H1 (cell line): ENCODE data around the gene TPPP2. TPM values are rescaled to one million over a fixed set of nuclear protein-coding genes. Genes with fewer than 3 reads are reported as not detected.

Source experiments
- CTCF ChIA-PET: fragments of 300-600 bp; sonication (Branson Sonifier 250); formaldehyde crosslinking; loops from one replicate; lab custom pipeline; 2021; ENCODE audit not compliant: partially characterized antibody; lab: Charles Lee
- POLR2A ChIA-PET: fragments of 300-600 bp; sonication (Branson Sonifier 250); formaldehyde crosslinking; loops from one replicate; lab custom pipeline; 2021; ENCODE audit warnings: inconsistent platforms; ENCODE audit not compliant: partially characterized antibody; lab: Charles Lee
- DNase-seq, 2 experiments: peaks; one replicate each; pipeline versions ENCODE4 v3.0.0 to v3.0.0-alpha.2; 2010 to 2022; ENCODE audit warnings: low spot score in 2 of 2, low read depth in 1 of 2, mixed read lengths in 1 of 2
- FAIRE-seq: peaks from 2 replicates; lab custom pipeline; 2011; peaks lifted over from hg19 to GRCh38; lab: Jason Lieb, UNC
- H2AFZ ChIP-seq: 2 replicates; pipeline ENCODE4 v1.8.1; 2012; ENCODE audit warnings: low read length, inconsistent platforms
- H2AK5ac ChIP-seq: 2 replicates; pipeline ENCODE4 v1.6.1; 2013; ENCODE audit warnings: low read depth, low read length
- H2BK120ac ChIP-seq: replicated peaks from 2 replicates; pipeline ENCODE3; 2013; ENCODE audit warnings: low read depth, low read length, inconsistent platforms
- H2BK12ac ChIP-seq: 2 replicates; pipeline ENCODE4 v1.6.1; 2013; ENCODE audit warnings: low read depth, low read length
- H2BK15ac ChIP-seq: 2 replicates; pipeline ENCODE4 v1.6.1; 2013; ENCODE audit warnings: low read length
- H2BK20ac ChIP-seq: 2 replicates; pipeline ENCODE4 v1.6.1; 2013; ENCODE audit warnings: low read length
- H2BK5ac ChIP-seq: 2 replicates; pipeline ENCODE4 v1.6.1; 2013; ENCODE audit warnings: low read depth, low read length
- H3K14ac ChIP-seq: 2 replicates; pipeline ENCODE4 v1.6.1; 2013; ENCODE audit warnings: inconsistent platforms; ENCODE audit not compliant: insufficient read length
- H3K18ac ChIP-seq: 2 replicates; pipeline ENCODE4 v1.6.1; 2013; ENCODE audit warnings: low read length; ENCODE audit errors: extremely low read depth
- H3K23ac ChIP-seq: 2 replicates; pipeline ENCODE4 v1.6.1; 2013; ENCODE audit warnings: inconsistent platforms; ENCODE audit not compliant: insufficient read length
- H3K23me2 ChIP-seq: 2 replicates; pipeline ENCODE4 v1.6.1; 2013; ENCODE audit warnings: low read depth, low read length
- H3K27ac ChIP-seq: 2 replicates; pipeline ENCODE4 v1.6.1; 2011; ENCODE audit warnings: low read depth, low read length, inconsistent platforms
- H3K27me3 ChIP-seq, 4 experiments: replicated peaks in 1 of 4; 1 replicate in 1 of 4; 2 replicates in 3 of 4; pipeline versions ENCODE4 v1.6.1 to v1.8.1; 2011 to 2013; ENCODE audit warnings: low read length in 3 of 4, mild to moderate bottlenecking in 3 of 4, inconsistent platforms in 2 of 4, mixed read lengths in 2 of 4, moderate library complexity in 1 of 4; ENCODE audit not compliant: control insufficient read depth in 3 of 4, insufficient read depth in 3 of 4; ENCODE audit errors: extremely low read depth in 1 of 4
- H3K36me3 ChIP-seq, 4 experiments: 2 replicates each; pipeline versions ENCODE4 v1.6.1 to v1.8.1; 2011 to 2013; ENCODE audit warnings: mild to moderate bottlenecking in 4 of 4, low read length in 3 of 4, moderate library complexity in 2 of 4, control low read depth in 1 of 4, inconsistent platforms in 1 of 4; ENCODE audit not compliant: insufficient read depth in 4 of 4, control insufficient read depth in 2 of 4
- H3K4ac ChIP-seq: replicated peaks from 2 replicates; pipeline ENCODE3; 2013; ENCODE audit warnings: low read length, low read depth, mixed read lengths, inconsistent platforms; ENCODE audit not compliant: insufficient read length
- H3K4me1 ChIP-seq, 4 experiments: replicated peaks in 1 of 4; 1 replicate in 1 of 4; 2 replicates in 3 of 4; pipeline versions ENCODE4 v1.6.1 to v1.8.1; 2011 to 2013; ENCODE audit warnings: low read length in 3 of 4, inconsistent platforms in 2 of 4, mixed read lengths in 1 of 4; ENCODE audit not compliant: insufficient read depth in 4 of 4, control insufficient read depth in 3 of 4
- H3K4me2 ChIP-seq, 2 experiments: 2 replicates each; pipeline versions ENCODE4 v1.6.1 to v1.8.1; 2011 to 2013; ENCODE audit warnings: low read depth in 2 of 2, low read length in 2 of 2, control low read depth in 1 of 2, inconsistent platforms in 1 of 2, mild to moderate bottlenecking in 1 of 2; ENCODE audit not compliant: insufficient read depth in 1 of 2
- H3K4me3 ChIP-seq, 4 experiments: fragments of 200-600, 300-600 bp in 1 of 4; sonication (generic), shearing (Covaris generic), sonication (Bioruptor Twin) in 1 of 4; 2 replicates each; pipeline versions ENCODE4 v1.5.1 to v1.8.1; 2011 to 2016; ENCODE audit warnings: low read length in 4 of 4, low read depth in 3 of 4, control low read depth in 2 of 4, inconsistent platforms in 2 of 4, mild to moderate bottlenecking in 2 of 4, mixed read lengths in 1 of 4, moderate library complexity in 1 of 4; ENCODE audit not compliant: insufficient read depth in 2 of 4; ENCODE audit errors: extremely low read depth in 1 of 4
- H3K56ac ChIP-seq: replicated peaks from 2 replicates; pipeline ENCODE3; 2013; ENCODE audit warnings: low read depth, mild to moderate bottlenecking, mixed read lengths, low read length, inconsistent platforms; ENCODE audit not compliant: insufficient read length
- H3K79me1 ChIP-seq: 2 replicates; pipeline ENCODE4 v1.6.1; 2013; ENCODE audit warnings: low read depth, low read length, control low read depth
- H3K79me2 ChIP-seq, 2 experiments: 2 replicates each; pipeline versions ENCODE4 v1.6.1 to v1.8.1; 2012 to 2013; ENCODE audit warnings: low read length in 2 of 2, mild to moderate bottlenecking in 2 of 2, inconsistent platforms in 1 of 2; ENCODE audit not compliant: insufficient read depth in 2 of 2, control insufficient read depth in 1 of 2
- H3K9ac ChIP-seq, 4 experiments: replicated peaks in 1 of 4; 1 replicate in 1 of 4; 2 replicates in 3 of 4; pipeline versions ENCODE4 v1.6.1 to v1.8.1; 2011 to 2013; ENCODE audit warnings: low read depth in 3 of 4, low read length in 3 of 4, control low read depth in 2 of 4, mild to moderate bottlenecking in 2 of 4, moderate library complexity in 2 of 4, inconsistent platforms in 1 of 4; ENCODE audit errors: extremely low read depth in 1 of 4
- H3K9me3 ChIP-seq, 2 experiments: 2 replicates each; pipeline versions ENCODE4 v1.6.1 to v1.8.1; 2012 to 2013; ENCODE audit warnings: mild to moderate bottlenecking in 2 of 2, moderate library complexity in 2 of 2, control low read depth in 1 of 2, inconsistent platforms in 1 of 2, low read depth in 1 of 2, low read length in 1 of 2, mixed read lengths in 1 of 2; ENCODE audit not compliant: insufficient read depth in 2 of 2
- H4K20me1 ChIP-seq, 2 experiments: replicated peaks in 1 of 2; 2 replicates each; pipeline versions ENCODE3 to v1.8.1; 2011 to 2013; ENCODE audit warnings: inconsistent platforms in 2 of 2, low read length in 2 of 2, mild to moderate bottlenecking in 1 of 2; ENCODE audit not compliant: insufficient read depth in 2 of 2, control insufficient read depth in 1 of 2
- H4K5ac ChIP-seq: 2 replicates; pipeline ENCODE4 v1.6.1; 2013; ENCODE audit warnings: low read length, low read depth, mixed read lengths, inconsistent platforms; ENCODE audit not compliant: insufficient read length
- H4K8ac ChIP-seq: 2 replicates; pipeline ENCODE4 v1.8.0; 2013; ENCODE audit warnings: mild to moderate bottlenecking, moderate library complexity, low read length, inconsistent platforms; ENCODE audit not compliant: insufficient read depth; ENCODE audit errors: extremely low read depth
- H4K91ac ChIP-seq: replicated peaks from 2 replicates; pipeline ENCODE3; 2013; ENCODE audit warnings: low read length, mixed read lengths, inconsistent platforms; ENCODE audit not compliant: insufficient read length
- CBX5 ChIP-seq: fragments of 300-800, 300-1000 bp; sonication (generic); IDR thresholded peaks from 2 replicates; pipeline ENCODE4 v1.7.1; 2016; ENCODE audit warnings: antibody characterized with exemption, low read length, low read depth
- GTF2F1 ChIP-seq: IDR thresholded peaks from 2 replicates; pipeline ENCODE4 v1.6.1; 2012; ENCODE audit warnings: low read depth, low read length, improper control_type of control experiment, borderline replicate concordance
- KDM5A ChIP-seq: fragments of 200-600 bp; IDR thresholded peaks from 2 replicates; pipeline ENCODE4 v1.7.1; 2012; ENCODE audit warnings: mild to moderate bottlenecking, low read length, inconsistent platforms, mixed read lengths
- NANOG ChIP-seq: IDR thresholded peaks from 2 replicates; pipeline ENCODE4 v1.6.1; 2011; ENCODE audit warnings: low read length, low read depth, mild to moderate bottlenecking, inconsistent platforms; ENCODE audit not compliant: insufficient read depth, poor library complexity, severe bottlenecking
- POLR2AphosphoS5 ChIP-seq: IDR thresholded peaks from 2 replicates; pipeline ENCODE4 v1.6.1; 2011; ENCODE audit warnings: low read depth, low read length
- SAP30 ChIP-seq: fragments of 300-600 bp; sonication (generic); IDR thresholded peaks from 2 replicates; pipeline ENCODE4 v1.7.1; 2012; ENCODE audit warnings: low read length, moderate library complexity, mild to moderate bottlenecking, inconsistent platforms; ENCODE audit not compliant: insufficient read depth, insufficient replicate concordance
- SIN3A ChIP-seq, 2 experiments: IDR thresholded peaks in 1 of 2; conservative IDR thresholded peaks in 1 of 2; 2 replicates each; pipeline ENCODE4 v1.6.1; 2011 to 2012; ENCODE audit warnings: low read length in 2 of 2, improper control_type of control experiment in 1 of 2, low read depth in 1 of 2, mild to moderate bottlenecking in 1 of 2
- WGBS, 2 experiments: shearing (Covaris generic) in 1 of 2; methylation state at CpG; one replicate each; pipeline versions ENCODE4 v1.1.6 to v1.1.7; 2013 to 2015; ENCODE audit warnings: low lambda C conversion rate in 2 of 2, mixed read lengths in 2 of 2, inconsistent platforms in 1 of 2, low coverage in 1 of 2, missing lambda C conversion rate in 1 of 2; ENCODE audit not compliant: insufficient replicate concordance in 2 of 2, insufficient coverage in 1 of 2, insufficient read length in 1 of 2; ENCODE audit errors: extremely low coverage in 1 of 2, missing lambda C conversion rate in 1 of 2; 5-methylcytosine and 5-hydroxymethylcytosine counted together
- polyA plus RNA-seq, 7 experiments: library from polyadenylated mRNA; depleted of rRNA in 3 of 7; stranded (reverse) in 5 of 7; unstranded in 2 of 7; fragments of >200 nt in 5 of 7; fragments of 200-250 nt in 2 of 7; gene quantifications; 1 replicate in 5 of 7; 2 replicates in 1 of 7; 4 replicates in 1 of 7; pipeline versions ENCODE4 v1.2.1 to v1.2.3, GENCODE V29; 2011 to 2013; ENCODE audit warnings: missing spikeins in 2 of 7, mixed read lengths in 2 of 7
- total RNA-seq: library from RNA; stranded (reverse); fragmentation: NEBNext Ultra II Directional; extraction: Animal tissue kit (Norgen Biotek cat#: 25700); gene quantifications from 2 replicates; pipeline ENCODE4 v1.2.1, GENCODE V29; 2021
- TF ChIP-seq, protein P1 (sequence below), 3 experiments: IDR thresholded peaks; 1 replicate in 2 of 3; 2 replicates in 1 of 3; pipeline versions ENCODE4 v1.5.1 to v1.6.1; 2011; ENCODE audit warnings: low read length in 3 of 3, mild to moderate bottlenecking in 3 of 3, inconsistent platforms in 2 of 3, low read depth in 1 of 3, moderate library complexity in 1 of 3; ENCODE audit not compliant: insufficient read depth in 1 of 3; ENCODE audit errors: control extremely low read depth in 1 of 3

TPPP2 gene
- total and polyA plus RNA-seq, 2 of the 8 experiments (the other 6 are each of a cell fraction or from before 2014, with no cell fraction given): not detected

- Histone ChIP-seq H3K23me2 (peaks cover 17% of the 10 kb centered on the region), H2BK120ac (no peak overlapping the region), H2AK5ac (no peak overlapping the region), H3K56ac (no peak overlapping the region), H2BK15ac (no peak overlapping the region), H3K23ac (no peak overlapping the region), H3K4me1 (peaks cover 4 to 22% (median 14%) of the 10 kb centered on the region in 4 experiments; a peak in 6 of 7 replicates), H2BK20ac (no peak overlapping the region), H3K18ac (peak overlapping the region; percentile 95), H3K14ac (no peak overlapping the region), H3K4me2 (peak overlapping the region; percentile 76 to 94), H2BK12ac (peak overlapping the region; percentile 85), H3K79me1 (no peaks in the 10 kb centered on the region), H3K27ac (no peak overlapping the region), H3K9ac (peak overlapping the region in 2 of 4 experiments; percentile 24 to 31; a peak in 1 of 7 replicates), H2AFZ (no peak overlapping the region), H4K20me1 (no peaks in the 10 kb centered on the region), H4K8ac (peak overlapping the region; percentile 39; the same call in 1 of the 2 replicates), H3K27me3 (peaks cover 2 to 25% (median 22%) of the 10 kb centered on the region in 4 experiments; a peak in 6 of 7 replicates), H4K5ac (no peak overlapping the region), H3K36me3 (peaks cover 0 to 5% (median under 1%) of the 10 kb centered on the region in 4 experiments; a peak in 3 of 8 replicates), H2BK5ac (no peak overlapping the region), H4K91ac (no peak overlapping the region), H3K4me3 (peak overlapping the region; percentile 55 to 92 (median 70)), H3K4ac (no peak overlapping the region), H3K79me2 (no peaks in the 10 kb centered on the region), H3K9me3 (no peaks in the 10 kb centered on the region)
- ChIA-PET CTCF (interaction anchor here (0.6 to 16.1 kb wide), 13 partner anchors 8 to 576 kb away, joined by 3 to 371 read pairs (median 5); partner anchors contain the start of genes ARHGEF40 and RNASE7), POLR2A (interaction anchor here (1.0 to 3.4 kb wide), 12 partner anchors 8 to 79 kb away, joined by 3 to 19 read pairs (median 4); partner anchors contain the start of genes ARHGEF40 and RNASE13)
- 30% methylated on average over 15 of the region's 17 CpGs; no CpG with 5 or more reads in 1 of the 2 experiments for WGBS, 2 experiments
- no peak for FAIRE-seq
- no peak for DNase-seq
- TF ChIP-seq SAP30 (peak; percentile 44), KDM5A (no peak), POLR2AphosphoS5 (no peak), CBX5 (no peak), GTF2F1 (no peak), NANOG (no peak), SIN3A (conservative IDR thresholded peaks at IDR 0.05 in 1 of 2, IDR thresholded peaks at IDR 0.05 in 1 of 2; ENCODE audit: low read depth in 1 of 2, low read length in 2 of 2) (no peak)
- TF ChIP-seq, protein P1, sequence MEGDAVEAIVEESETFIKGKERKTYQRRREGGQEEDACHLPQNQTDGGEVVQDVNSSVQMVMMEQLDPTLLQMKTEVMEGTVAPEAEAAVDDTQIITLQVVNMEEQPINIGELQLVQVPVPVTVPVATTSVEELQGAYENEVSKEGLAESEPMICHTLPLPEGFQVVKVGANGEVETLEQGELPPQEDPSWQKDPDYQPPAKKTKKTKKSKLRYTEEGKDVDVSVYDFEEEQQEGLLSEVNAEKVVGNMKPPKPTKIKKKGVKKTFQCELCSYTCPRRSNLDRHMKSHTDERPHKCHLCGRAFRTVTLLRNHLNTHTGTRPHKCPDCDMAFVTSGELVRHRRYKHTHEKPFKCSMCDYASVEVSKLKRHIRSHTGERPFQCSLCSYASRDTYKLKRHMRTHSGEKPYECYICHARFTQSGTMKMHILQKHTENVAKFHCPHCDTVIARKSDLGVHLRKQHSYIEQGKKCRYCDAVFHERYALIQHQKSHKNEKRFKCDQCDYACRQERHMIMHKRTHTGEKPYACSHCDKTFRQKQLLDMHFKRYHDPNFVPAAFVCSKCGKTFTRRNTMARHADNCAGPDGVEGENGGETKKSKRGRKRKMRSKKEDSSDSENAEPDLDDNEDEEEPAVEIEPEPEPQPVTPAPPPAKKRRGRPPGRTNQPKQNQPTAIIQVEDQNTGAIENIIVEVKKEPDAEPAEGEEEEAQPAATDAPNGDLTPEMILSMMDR (IDR thresholded peaks at IDR 0.05; ENCODE audit: control extremely low read depth in 1 of 3, insufficient read depth in 1 of 3, low read depth in 1 of 3, low read length in 3 of 3): no peak
Observed at GRCh38 chr14:21023817-21024584, 6.0 kb upstream of the TPPP2 start.
